Measurements from ENCODE around the gene SLC8A3. TPM values are rescaled to one million over a fixed set of nuclear protein-coding genes. Genes with fewer than 3 reads are reported as not detected.

SLC8A3 gene
- total RNA-seq, 1 experiment from 2014 or later = 0.13 TPM

GRCh38 chr14:70052990-70053389, 135.8 kb downstream of the SLC8A3 start:
- Mint-ChIP-seq H3K27ac (no peak overlapping the region), H3K9me3 (no peaks in the 10 kb centered on the region), H3K36me3 (ENCODE audit: insufficient read depth in 1 of 3, low read depth in 3 of 3) (no peaks in the 10 kb centered on the region), H3K4me1 (peaks cover 6 to 8% of the 10 kb centered on the region in 2 experiments), H3K4me3 (no peak overlapping the region), H3K27me3 (ENCODE audit: low read depth) (peaks cover 6% of the 10 kb centered on the region; the same call in 1 of the 2 replicates)
- Histone ChIP-seq H3K9me3 (ENCODE audit: control insufficient read depth, low read depth, low read length) (no peaks in the 10 kb centered on the region), H3K4me2 (ENCODE audit: insufficient read depth, insufficient read length, low read length) (no peak overlapping the region), H3K56ac (ENCODE audit: insufficient read length, low read depth, low read length) (no peak overlapping the region), H3K79me1 (ENCODE audit: insufficient read depth, low read depth, low read length, poor library complexity, severe bottlenecking) (no peaks in the 10 kb centered on the region), H2AFZ (ENCODE audit: low read length) (no peak overlapping the region), H3K27ac (ENCODE audit: insufficient read length, low read depth, low read length) (no peak overlapping the region), H3K27me3 (ENCODE audit: insufficient read depth, low read length) (no peaks in the 10 kb centered on the region), H2AK5ac (ENCODE audit: insufficient read length, low read length) (no peak overlapping the region), H3K4ac (ENCODE audit: low read depth, low read length) (no peak overlapping the region), H3K9ac (ENCODE audit: extremely low read depth, insufficient read length, low read length) (no peak overlapping the region), H3K23me2 (ENCODE audit: insufficient read length, low read depth, low read length, poor library complexity, severe bottlenecking) (no peaks in the 10 kb centered on the region), H2BK20ac (ENCODE audit: low read depth, low read length, poor library complexity, severe bottlenecking) (no peak overlapping the region), H4K5ac (ENCODE audit: insufficient read length, low read depth, low read length) (no peak overlapping the region), H3K4me1 (ENCODE audit: insufficient read depth, low read length) (no peaks in the 10 kb centered on the region; the same call in 1 of the 2 replicates), H3K79me2 (ENCODE audit: insufficient read depth, low read length) (no peaks in the 10 kb centered on the region), H3K14ac (ENCODE audit: insufficient read depth, low read length) (no peak overlapping the region), H2BK15ac (ENCODE audit: low read depth, low read length) (no peak overlapping the region), H2BK120ac (ENCODE audit: low read depth, low read length, poor library complexity, severe bottlenecking) (no peak overlapping the region), H3K18ac (ENCODE audit: insufficient read length, low read depth, low read length) (no peak overlapping the region), H4K8ac (replicated peaks; ENCODE audit: insufficient read length, low read depth, low read length) (no peak overlapping the region), H2BK5ac (ENCODE audit: insufficient read length, low read length) (no peak overlapping the region), H3K23ac (ENCODE audit: insufficient read length, low read depth, low read length) (no peak overlapping the region), H4K91ac (ENCODE audit: insufficient read length, low read depth, low read length) (no peak overlapping the region), H2BK12ac (ENCODE audit: insufficient read length, low read depth, low read length) (no peak overlapping the region), H3T11ph (ENCODE audit: low read length) (no peak overlapping the region), H4K20me1 (ENCODE audit: control insufficient read depth, insufficient read depth, insufficient read length) (no peaks in the 10 kb centered on the region)
- no peak for DNase-seq
- TF ChIP-seq CTCF (conservative IDR thresholded peaks at IDR 0.05) = no peak
- WGBS (ENCODE audit: extremely low coverage, insufficient read length, low lambda C conversion rate) = no CpG with 5 or more reads among the region's 3 CpGs

Measured in H9 (cell line).